H9 (cell line): Measurements from ENCODE around the gene OSBP2. TPM values are rescaled to one million over a fixed set of nuclear protein-coding genes. Genes with fewer than 3 reads are reported as not detected.
A peak's percentile ranks its signal among the peaks of the same experiment; 100 is the strongest.

ENCODE experiments used
- DNase-seq: peaks from one replicate; pipeline ENCODE4 v3.0.0-alpha.2; 2017
- H2AFZ ChIP-seq: one replicate; pipeline ENCODE4 v1.6.1; 2013; ENCODE audit warnings: mild to moderate bottlenecking, low read length, control low read depth, moderate library complexity
- H2AK5ac ChIP-seq: 2 replicates; pipeline ENCODE4 v1.6.1; 2013; ENCODE audit warnings: low read length, control low read depth, mixed read lengths; ENCODE audit not compliant: insufficient read length
- H2BK120ac ChIP-seq: one replicate; pipeline ENCODE4 v1.6.1; 2013; ENCODE audit warnings: low read depth, mild to moderate bottlenecking, low read length, control low read depth, inconsistent platforms; ENCODE audit not compliant: poor library complexity, severe bottlenecking
- H2BK12ac ChIP-seq: 2 replicates; pipeline ENCODE4 v1.6.1; 2013; ENCODE audit warnings: low read length, control low read depth, mixed read lengths, low read depth; ENCODE audit not compliant: insufficient read length
- H2BK15ac ChIP-seq: 2 replicates; pipeline ENCODE4 v1.6.1; 2013; ENCODE audit warnings: low read depth, low read length, control low read depth
- H2BK20ac ChIP-seq: one replicate; pipeline ENCODE4 v1.6.1; 2013; ENCODE audit warnings: low read depth, mild to moderate bottlenecking, low read length, control low read depth, inconsistent platforms; ENCODE audit not compliant: poor library complexity, severe bottlenecking
- H2BK5ac ChIP-seq: 2 replicates; pipeline ENCODE4 v1.6.1; 2013; ENCODE audit warnings: low read length, control low read depth, mixed read lengths; ENCODE audit not compliant: insufficient read length
- H3K14ac ChIP-seq: 2 replicates; pipeline ENCODE4 v1.6.1; 2013; ENCODE audit warnings: low read length, control low read depth; ENCODE audit not compliant: insufficient read depth
- H3K18ac ChIP-seq: 2 replicates; pipeline ENCODE4 v1.6.1; 2013; ENCODE audit warnings: low read depth, mild to moderate bottlenecking, mixed read lengths, low read length, control low read depth; ENCODE audit not compliant: insufficient read length
- H3K23ac ChIP-seq: 2 replicates; pipeline ENCODE4 v1.6.1; 2013; ENCODE audit warnings: low read length, control low read depth, mixed read lengths, low read depth; ENCODE audit not compliant: insufficient read length
- H3K23me2 ChIP-seq: 2 replicates; pipeline ENCODE4 v1.6.1; 2013; ENCODE audit warnings: low read depth, mild to moderate bottlenecking, mixed read lengths, low read length, control low read depth; ENCODE audit not compliant: insufficient read length, poor library complexity, severe bottlenecking
- H3K27ac ChIP-seq: 2 replicates; pipeline ENCODE4 v1.5.1; 2013; ENCODE audit warnings: low read length, control low read depth, mixed read lengths, low read depth; ENCODE audit not compliant: insufficient read length
- H3K27me3 ChIP-seq: 2 replicates; pipeline ENCODE4 v1.6.1; 2013; ENCODE audit warnings: low read length, control low read depth, inconsistent platforms; ENCODE audit not compliant: insufficient read depth
- H3K4ac ChIP-seq: 2 replicates; pipeline ENCODE4 v1.6.1; 2013; ENCODE audit warnings: low read depth, mild to moderate bottlenecking, control low read depth, inconsistent platforms, low read length, moderate library complexity
- H3K4me1 ChIP-seq: 2 replicates; pipeline ENCODE4 v1.6.1; 2013; ENCODE audit warnings: low read length, control low read depth, inconsistent platforms; ENCODE audit not compliant: insufficient read depth
- H3K4me2 ChIP-seq: 2 replicates; pipeline ENCODE4 v1.6.1; 2013; ENCODE audit warnings: low read length, control low read depth, mixed read lengths; ENCODE audit not compliant: insufficient read length, insufficient read depth
- H3K56ac ChIP-seq: 2 replicates; pipeline ENCODE4 v1.6.1; 2013; ENCODE audit warnings: low read depth, mild to moderate bottlenecking, mixed read lengths, low read length, control low read depth; ENCODE audit not compliant: insufficient read length
- H3K79me1 ChIP-seq: 2 replicates; pipeline ENCODE4 v1.6.1; 2013; ENCODE audit warnings: low read depth, mild to moderate bottlenecking, moderate library complexity, low read length, control low read depth, inconsistent platforms; ENCODE audit not compliant: insufficient read depth, poor library complexity, severe bottlenecking
- H3K79me2 ChIP-seq: 2 replicates; pipeline ENCODE4 v1.6.1; 2013; ENCODE audit warnings: low read length, control low read depth, inconsistent platforms; ENCODE audit not compliant: insufficient read depth
- H3K9ac ChIP-seq: 2 replicates; pipeline ENCODE4 v1.6.1; 2013; ENCODE audit warnings: low read length, control low read depth, mixed read lengths; ENCODE audit not compliant: insufficient read length; ENCODE audit errors: extremely low read depth
- H3K9me3 ChIP-seq: one replicate; pipeline ENCODE4 v1.6.1; 2013; ENCODE audit warnings: low read depth, low read length, inconsistent platforms; ENCODE audit not compliant: control insufficient read depth
- H3T11ph ChIP-seq: one replicate; pipeline ENCODE4 v1.6.1; 2013; ENCODE audit warnings: mild to moderate bottlenecking, low read length, control low read depth, inconsistent platforms
- H4K20me1 ChIP-seq: one replicate; pipeline ENCODE4 v1.6.1; 2013; ENCODE audit not compliant: control insufficient read depth, insufficient read length, insufficient read depth
- H4K5ac ChIP-seq: 2 replicates; pipeline ENCODE4 v1.6.1; 2013; ENCODE audit warnings: low read depth, mild to moderate bottlenecking, mixed read lengths, low read length, control low read depth; ENCODE audit not compliant: insufficient read length
- H4K8ac ChIP-seq: replicated peaks from 2 replicates; pipeline ENCODE4 v1.6.1; 2013; ENCODE audit warnings: low read length, control low read depth, mixed read lengths, low read depth; ENCODE audit not compliant: insufficient read length
- H4K91ac ChIP-seq: 2 replicates; pipeline ENCODE4 v1.6.1; 2013; ENCODE audit warnings: low read depth, mild to moderate bottlenecking, moderate library complexity, mixed read lengths, low read length, control low read depth; ENCODE audit not compliant: insufficient read length
- H3K27ac Mint-ChIP-seq, 3 experiments: 2 replicates in 2 of 3; 3 replicates in 1 of 3; pipeline ENCODE4 v1.8.0; 2020 to 2021; ENCODE audit warnings: mixed read lengths in 3 of 3, mild to moderate bottlenecking in 1 of 3, moderate library complexity in 1 of 3
- H3K27me3 Mint-ChIP-seq: 2 replicates; pipeline ENCODE4 v1.8.0; 2021; ENCODE audit warnings: low read depth, mild to moderate bottlenecking, moderate library complexity, mixed read lengths
- H3K36me3 Mint-ChIP-seq, 3 experiments: 2 replicates in 2 of 3; 3 replicates in 1 of 3; pipeline ENCODE4 v1.8.0; 2020 to 2021; ENCODE audit warnings: low read depth in 3 of 3, mixed read lengths in 3 of 3; ENCODE audit not compliant: insufficient read depth in 1 of 3
- H3K4me1 Mint-ChIP-seq, 2 experiments: 2 replicates each; pipeline ENCODE4 v1.8.0; 2020; ENCODE audit warnings: mixed read lengths in 2 of 2
- H3K4me3 Mint-ChIP-seq, 2 experiments: 2 replicates in 1 of 2; 3 replicates in 1 of 2; pipeline ENCODE4 v1.8.0; 2020 to 2021; ENCODE audit warnings: mild to moderate bottlenecking in 2 of 2, mixed read lengths in 2 of 2, moderate library complexity in 1 of 2
- H3K9me3 Mint-ChIP-seq, 2 experiments: 2 replicates in 1 of 2; 3 replicates in 1 of 2; pipeline ENCODE4 v1.8.0; 2020; ENCODE audit warnings: mild to moderate bottlenecking in 2 of 2, mixed read lengths in 2 of 2, moderate library complexity in 1 of 2
- WGBS: extraction: QIAGEN DNeasy Blood & Tissue Kit; methylation state at CpG from one replicate; pipeline ENCODE4 v1.1.7; 2013; ENCODE audit warnings: missing lambda C conversion rate, low lambda C conversion rate, mixed read lengths; ENCODE audit not compliant: insufficient read length; ENCODE audit errors: extremely low coverage; 5-methylcytosine and 5-hydroxymethylcytosine counted together
- total RNA-seq: library from RNA; stranded (reverse); gene quantifications from 2 replicates; pipeline ENCODE4 v1.2.1, GENCODE V29; 2021
- TF ChIP-seq, protein P1 (sequence below): fragments of 200-600 bp; sonication (generic); conservative IDR thresholded peaks from 3 replicates; pipeline ENCODE4 v1.8.0; 2021; ENCODE audit warnings: antibody characterized with exemption, mild to moderate bottlenecking

The OSBP2 gene
- total RNA-seq, 1 experiment from 2014 or later, result 3.4 TPM

GRCh38 chr22:30894371-30894740, 199.7 kb downstream of the OSBP2 start:
- Histone ChIP-seq H3K4ac (no peak overlapping the region), H3K4me2 (no peak overlapping the region), H3K9me3 (no peaks in the 10 kb centered on the region), H4K5ac (no peak overlapping the region), H3K27me3 (no peaks in the 10 kb centered on the region), H4K20me1 (no peaks in the 10 kb centered on the region), H3K27ac (no peak overlapping the region), H2BK20ac (no peak overlapping the region), H3K14ac (no peak overlapping the region), H3K79me2 (no peaks in the 10 kb centered on the region), H3T11ph (no peak overlapping the region), H4K91ac (no peak overlapping the region), H3K56ac (no peak overlapping the region), H3K9ac (no peak overlapping the region), H2BK120ac (no peak overlapping the region), H2AK5ac (no peak overlapping the region), H4K8ac (no peak overlapping the region), H2BK12ac (no peak overlapping the region), H3K18ac (no peak overlapping the region), H3K79me1 (no peaks in the 10 kb centered on the region), H3K23me2 (no peaks in the 10 kb centered on the region), H2AFZ (no peak overlapping the region), H2BK5ac (no peak overlapping the region), H2BK15ac (no peak overlapping the region), H3K23ac (no peak overlapping the region), H3K4me1 (no peaks in the 10 kb centered on the region; the same call in 1 of the 2 replicates)
- Mint-ChIP-seq H3K27ac (peak overlapping the region in 1 of 3 experiments; percentile 57; a peak in 3 of 7 replicates), H3K36me3 (peaks cover 5 to 31% (median 13%) of the 10 kb centered on the region in 3 experiments; a peak in 6 of 7 replicates), H3K9me3 (no peaks in the 10 kb centered on the region; a peak in 1 of 5 replicates), H3K27me3 (no peaks in the 10 kb centered on the region), H3K4me3 (no peak overlapping the region), H3K4me1 (peaks cover 16 to 17% of the 10 kb centered on the region in 2 experiments)
- DNase-seq, result no peak
- TF ChIP-seq, protein P1, sequence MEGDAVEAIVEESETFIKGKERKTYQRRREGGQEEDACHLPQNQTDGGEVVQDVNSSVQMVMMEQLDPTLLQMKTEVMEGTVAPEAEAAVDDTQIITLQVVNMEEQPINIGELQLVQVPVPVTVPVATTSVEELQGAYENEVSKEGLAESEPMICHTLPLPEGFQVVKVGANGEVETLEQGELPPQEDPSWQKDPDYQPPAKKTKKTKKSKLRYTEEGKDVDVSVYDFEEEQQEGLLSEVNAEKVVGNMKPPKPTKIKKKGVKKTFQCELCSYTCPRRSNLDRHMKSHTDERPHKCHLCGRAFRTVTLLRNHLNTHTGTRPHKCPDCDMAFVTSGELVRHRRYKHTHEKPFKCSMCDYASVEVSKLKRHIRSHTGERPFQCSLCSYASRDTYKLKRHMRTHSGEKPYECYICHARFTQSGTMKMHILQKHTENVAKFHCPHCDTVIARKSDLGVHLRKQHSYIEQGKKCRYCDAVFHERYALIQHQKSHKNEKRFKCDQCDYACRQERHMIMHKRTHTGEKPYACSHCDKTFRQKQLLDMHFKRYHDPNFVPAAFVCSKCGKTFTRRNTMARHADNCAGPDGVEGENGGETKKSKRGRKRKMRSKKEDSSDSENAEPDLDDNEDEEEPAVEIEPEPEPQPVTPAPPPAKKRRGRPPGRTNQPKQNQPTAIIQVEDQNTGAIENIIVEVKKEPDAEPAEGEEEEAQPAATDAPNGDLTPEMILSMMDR, result no peak
- WGBS, result no CpG with 5 or more reads among the region's 3 CpGs
